NB4 (cell line): ENCODE measurements around the gene ALOX15B.
"Not testable (repeated sequence)": the region's sequence is repeated elsewhere in the genome, so short reads cannot be mapped to it uniquely, and the experiment has no call there.

Experiments
- DNase-seq: peaks from one replicate; pipeline ENCODE4 v3.0.0; 2010; ENCODE audit warnings: low read depth
- H3K4me3 ChIP-seq: one replicate; pipeline ENCODE4 v1.5.1; 2011; ENCODE audit warnings: mild to moderate bottlenecking, low read depth, low read length, moderate library complexity
- MYC ChIP-seq: IDR thresholded peaks from 2 replicates; pipeline ENCODE4 v1.6.1; 2011; ENCODE audit warnings: low read depth, low read length
- POLR2A ChIP-seq: IDR thresholded peaks from 2 replicates; pipeline ENCODE4 v1.6.1; 2011; ENCODE audit warnings: mild to moderate bottlenecking; ENCODE audit not compliant: insufficient read length; ENCODE audit errors: extremely low read depth
- TF ChIP-seq, protein P1 (sequence below): IDR thresholded peaks from 2 replicates; pipeline ENCODE4 v1.6.1; 2011; ENCODE audit warnings: low read depth, low read length
- TF ChIP-seq, protein P2 (sequence below): IDR thresholded peaks from one replicate; pipeline ENCODE4 v1.5.1; 2012; ENCODE audit warnings: low read depth, low read length

The ALOX15B gene

DNA sequence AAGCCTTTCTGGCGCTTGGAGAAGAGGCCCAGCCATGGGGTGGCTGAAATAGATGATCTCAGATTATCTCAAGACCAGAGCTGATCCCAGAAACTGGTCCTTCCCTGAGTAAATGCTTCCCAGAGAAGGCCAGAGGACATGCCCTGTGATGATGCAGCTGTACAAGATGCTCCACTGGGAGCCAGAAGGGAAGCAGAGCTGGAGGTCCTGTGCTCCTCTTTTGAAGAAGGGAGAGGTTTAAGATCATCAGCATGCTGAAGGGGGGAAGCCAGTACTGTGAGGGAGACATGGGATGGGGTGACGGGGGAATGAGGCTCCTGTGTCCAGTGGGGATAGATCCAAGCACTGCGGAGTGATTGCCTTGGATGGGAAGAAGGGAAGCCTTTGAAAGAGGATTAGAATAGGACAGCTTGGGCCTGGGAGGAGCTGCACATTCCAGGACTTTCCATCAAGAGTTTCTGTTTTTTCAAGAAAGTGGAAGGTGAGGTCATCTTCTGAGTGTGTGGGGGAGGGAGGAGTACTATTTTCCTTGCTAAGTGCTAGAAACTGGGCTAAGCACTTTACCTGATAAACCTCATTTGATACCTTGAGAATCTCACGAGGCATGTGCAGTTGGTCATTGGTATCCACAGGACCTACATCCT is 16.4 kb upstream of the ALOX15B start:
- no peak for DNase-seq
- no peak overlapping the region for H3K4me3 ChIP-seq
- TF ChIP-seq POLR2A (no peak), MYC (no peak)
- TF ChIP-seq, protein P1, sequence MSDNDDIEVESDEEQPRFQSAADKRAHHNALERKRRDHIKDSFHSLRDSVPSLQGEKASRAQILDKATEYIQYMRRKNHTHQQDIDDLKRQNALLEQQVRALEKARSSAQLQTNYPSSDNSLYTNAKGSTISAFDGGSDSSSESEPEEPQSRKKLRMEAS, result no peak
- TF ChIP-seq, protein P2, sequence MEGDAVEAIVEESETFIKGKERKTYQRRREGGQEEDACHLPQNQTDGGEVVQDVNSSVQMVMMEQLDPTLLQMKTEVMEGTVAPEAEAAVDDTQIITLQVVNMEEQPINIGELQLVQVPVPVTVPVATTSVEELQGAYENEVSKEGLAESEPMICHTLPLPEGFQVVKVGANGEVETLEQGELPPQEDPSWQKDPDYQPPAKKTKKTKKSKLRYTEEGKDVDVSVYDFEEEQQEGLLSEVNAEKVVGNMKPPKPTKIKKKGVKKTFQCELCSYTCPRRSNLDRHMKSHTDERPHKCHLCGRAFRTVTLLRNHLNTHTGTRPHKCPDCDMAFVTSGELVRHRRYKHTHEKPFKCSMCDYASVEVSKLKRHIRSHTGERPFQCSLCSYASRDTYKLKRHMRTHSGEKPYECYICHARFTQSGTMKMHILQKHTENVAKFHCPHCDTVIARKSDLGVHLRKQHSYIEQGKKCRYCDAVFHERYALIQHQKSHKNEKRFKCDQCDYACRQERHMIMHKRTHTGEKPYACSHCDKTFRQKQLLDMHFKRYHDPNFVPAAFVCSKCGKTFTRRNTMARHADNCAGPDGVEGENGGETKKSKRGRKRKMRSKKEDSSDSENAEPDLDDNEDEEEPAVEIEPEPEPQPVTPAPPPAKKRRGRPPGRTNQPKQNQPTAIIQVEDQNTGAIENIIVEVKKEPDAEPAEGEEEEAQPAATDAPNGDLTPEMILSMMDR, result no peak

DNA sequence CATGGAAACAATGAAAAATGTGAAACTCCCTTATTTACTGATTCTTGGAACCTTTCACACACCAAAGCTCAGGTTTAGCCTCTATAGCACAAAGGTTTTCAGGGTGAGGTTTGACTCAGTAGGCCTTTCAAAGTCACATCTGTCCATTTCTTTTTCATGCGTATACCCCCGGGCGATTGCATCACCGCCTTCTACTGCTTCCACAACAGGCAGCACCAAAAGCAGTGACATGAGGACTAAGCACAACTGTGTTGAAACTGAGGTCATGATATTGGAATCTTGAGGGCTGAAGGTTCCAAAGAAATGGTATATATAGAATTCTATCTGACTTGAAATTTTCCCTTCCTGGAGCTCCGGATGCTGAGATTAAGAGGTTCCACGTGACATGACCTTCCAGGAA is 14.7 kb upstream of the ALOX15B start:
- DNase-seq, result peak; percentile 49
- not testable (repeated sequence) for H3K4me3 ChIP-seq

DNA sequence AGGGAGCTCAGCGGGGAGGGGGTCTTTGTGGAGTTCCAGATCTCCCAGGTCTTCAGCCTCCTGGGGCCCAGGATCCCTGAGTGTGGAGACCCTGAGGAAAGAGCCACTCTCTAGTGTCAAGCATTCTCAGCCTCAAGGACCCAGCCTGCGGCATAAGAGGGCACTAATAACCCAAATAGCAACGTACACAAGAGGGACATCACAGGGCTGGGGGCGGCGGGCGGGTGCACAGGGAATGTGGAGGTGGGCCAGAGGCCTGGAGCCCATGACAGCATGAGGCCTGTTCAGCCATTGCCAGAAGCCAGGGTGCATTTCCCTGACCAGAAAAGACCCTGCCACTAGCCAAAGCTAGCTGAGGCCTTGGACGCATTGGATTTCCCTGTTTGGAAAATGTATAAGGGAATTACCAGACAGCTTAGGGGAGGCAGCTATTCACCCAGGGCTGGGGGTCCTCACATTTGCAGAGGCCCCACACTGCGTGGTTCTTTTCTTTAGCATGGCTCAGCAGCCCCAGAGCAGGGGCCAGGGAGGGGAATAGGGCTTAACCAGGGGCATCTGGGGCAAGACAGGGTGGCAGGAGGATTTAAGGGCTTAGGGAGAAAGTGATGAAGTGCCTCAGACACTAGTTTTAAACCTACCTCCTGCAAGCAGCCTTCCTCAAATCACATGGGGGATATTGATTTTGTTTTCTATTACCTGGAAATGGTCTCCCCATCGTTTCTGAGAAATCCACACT is 13.5 kb upstream of the ALOX15B start:
- TF ChIP-seq, protein P2, result no peak
- TF ChIP-seq POLR2A, result no peak
- TF ChIP-seq, protein P1, result no peak
- TF ChIP-seq MYC, result no peak
- no peak overlapping the region for H3K4me3 ChIP-seq
- no peak for DNase-seq

DNA sequence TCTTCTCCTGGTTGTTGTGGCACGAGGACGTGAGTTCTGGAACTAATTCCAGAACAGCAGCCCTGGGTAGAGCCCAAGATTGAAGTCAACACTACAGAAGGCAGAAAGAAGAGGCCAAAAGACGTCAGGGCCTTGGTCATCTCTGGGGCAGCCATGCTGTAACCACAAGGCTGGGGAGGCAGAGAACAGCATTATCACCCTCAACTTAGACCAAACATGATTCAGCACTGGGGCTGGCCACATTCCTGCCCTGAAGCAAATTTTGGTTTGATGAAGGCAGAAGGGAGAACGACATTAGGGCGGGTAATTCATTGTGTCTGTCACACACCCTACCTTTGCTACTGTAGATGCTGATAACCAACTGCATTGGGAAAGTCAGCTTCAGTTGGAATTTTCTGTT is 9.7 kb upstream of the ALOX15B start:
- H3K4me3 ChIP-seq, result no peak overlapping the region
- DNase-seq, result no peak
- TF ChIP-seq, protein P1, result no peak
- no peak for TF ChIP-seq POLR2A
- no peak for TF ChIP-seq MYC
- TF ChIP-seq, protein P2, result no peak

DNA sequence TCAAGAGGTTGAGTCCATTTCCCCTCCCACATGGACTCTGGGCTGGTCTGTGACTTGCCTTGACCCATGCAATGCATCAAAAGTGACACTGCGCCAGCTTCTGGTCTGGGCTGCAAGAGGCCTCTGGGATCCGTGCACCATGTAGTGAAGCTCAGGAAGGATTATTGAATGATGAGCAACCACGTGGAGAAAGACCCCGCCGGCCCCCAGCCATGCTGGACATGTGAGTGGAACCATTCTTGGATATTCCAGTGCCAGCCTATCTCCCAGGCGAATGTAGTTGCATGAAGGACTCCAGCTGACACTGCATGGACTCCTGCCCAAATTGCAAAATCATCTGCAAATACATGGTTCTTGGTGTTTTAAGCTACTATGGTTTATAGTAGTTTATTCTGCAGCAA is 7.6 kb upstream of the ALOX15B start:
- DNase-seq, result no peak
- TF ChIP-seq, protein P2, result no peak
- no peak for TF ChIP-seq MYC
- no peak for TF ChIP-seq POLR2A
- TF ChIP-seq, protein P1, result no peak
- no peak overlapping the region for H3K4me3 ChIP-seq

DNA sequence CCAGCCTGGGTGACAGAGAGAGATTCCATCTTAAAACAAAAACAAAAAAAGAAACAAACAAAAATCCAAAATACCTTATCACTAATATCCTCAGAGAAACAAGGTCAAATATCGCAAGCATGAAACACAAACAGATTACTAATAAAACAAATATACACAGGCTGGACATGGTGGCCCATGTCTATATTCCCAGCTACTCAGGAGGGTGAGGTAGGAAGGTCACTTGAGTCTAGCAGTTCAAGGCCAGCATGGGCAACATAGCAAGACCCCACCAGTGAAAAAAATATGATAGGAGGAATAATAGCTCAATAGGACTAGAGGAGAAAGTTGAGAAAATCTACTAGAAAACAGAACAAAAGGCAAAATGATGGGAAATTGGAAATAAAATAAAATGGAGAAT is 6.9 kb upstream of the ALOX15B start:
- TF ChIP-seq MYC (no peak), POLR2A (no peak)
- TF ChIP-seq, protein P2, result no peak
- TF ChIP-seq, protein P1, result no peak
- DNase-seq, result no peak

More for the DNA sequence above, 6.9 kb upstream of the ALOX15B start:
- no peak overlapping the region for H3K4me3 ChIP-seq
